NCI-H345 (cell line): Measurements from ENCODE around the gene KDM5B.
"Not testable (repeated sequence)": the region's sequence is repeated elsewhere in the genome, so short reads cannot be mapped to it uniquely, and the experiment has no call there.

ENCODE experiments used
- DNase-seq: peaks from one replicate; lab custom pipeline; 2025; lab: John Stamatoyannopoulos, UW

Gene KDM5B

GRCh38 chr1:202807926-202808757 lies at the start of gene KDM5B:
Gene KDM5B (minus strand): TSS chr1:202808421. CDS start chr1:202808305, 116 bp downstream.
- peak; percentile 85 for DNase-seq

GRCh38 chr1:202857136-202857610 lies 49.0 kb upstream of the KDM5B start:
- no peak for DNase-seq

GRCh38 chr1:202856014-202856413 lies 47.8 kb upstream of the KDM5B start:
- DNase-seq = no peak

GRCh38 chr1:202854787-202855186 lies 46.6 kb upstream of the KDM5B start:
- DNase-seq = no peak

- DNase-seq = no peak
These were observed 44.1 kb upstream of the KDM5B start for GRCh38 chr1:202852163-202852904.

- no peak for DNase-seq
These were observed 42.6 kb upstream of the KDM5B start for GRCh38 chr1:202850593-202851362.

- DNase-seq = no peak
These were observed 39.9 kb upstream of the KDM5B start for GRCh38 chr1:202848191-202848542.

GRCh38 chr1:202844935-202845334 lies 36.7 kb upstream of the KDM5B start:
- DNase-seq = no peak

GRCh38 chr1:202844259-202844658 lies 36.0 kb upstream of the KDM5B start:
- DNase-seq = no peak

GRCh38 chr1:202843081-202843480 lies 34.9 kb upstream of the KDM5B start:
- DNase-seq = no peak

GRCh38 chr1:202837746-202838262 lies 29.6 kb upstream of the KDM5B start:
- DNase-seq = no peak

- no peak for DNase-seq
These were observed 28.6 kb upstream of the KDM5B start for GRCh38 chr1:202836623-202837403.

- DNase-seq = no peak
These were observed 27.4 kb upstream of the KDM5B start for GRCh38 chr1:202835548-202836072.

- no peak for DNase-seq
These were observed 26.7 kb upstream of the KDM5B start for GRCh38 chr1:202834771-202835547.

- no peak for DNase-seq
These were observed 23.7 kb upstream of the KDM5B start for GRCh38 chr1:202831906-202832305.

GRCh38 chr1:202829223-202829622 lies 21.0 kb upstream of the KDM5B start:
- DNase-seq = not testable (repeated sequence)

- no peak for DNase-seq
These were observed 17.5 kb upstream of the KDM5B start for GRCh38 chr1:202825748-202826147.

GRCh38 chr1:202821467-202821866 lies 13.2 kb upstream of the KDM5B start:
- DNase-seq = no peak

- no peak for DNase-seq
These were observed 10.6 kb upstream of the KDM5B start for GRCh38 chr1:202818819-202819218.

GRCh38 chr1:202815120-202815519 lies 6.9 kb upstream of the KDM5B start:
- DNase-seq = no peak
